SK-N-SH treated with all-trans-retinoic acid at 6 μM for 48 hours (cell line): Measurements from ENCODE around the gene AKT3.

ENCODE experiments used
- ATAC-seq: fragments of 200-7000 bp; cut with Tn5 transposase; 3 replicates; pipeline ENCODE4 v1.9.1; 2020; ENCODE audit warnings: mild to moderate bottlenecking, moderate library complexity
- ARNTL ChIP-seq: fragments of 450-650 bp; formaldehyde crosslinking; IDR thresholded peaks from 2 replicates; pipeline ENCODE4 v1.5.0; 2020; ENCODE audit warnings: low read depth, mild to moderate bottlenecking, moderate library complexity, borderline replicate concordance
- CREB5 ChIP-seq: fragments of 250-450 bp; sonication (Bioruptor Pico); IDR thresholded peaks from 2 replicates; pipeline ENCODE4 v1.5.1; 2020; ENCODE audit warnings: low read depth, mild to moderate bottlenecking, moderate library complexity
- CSDC2 ChIP-seq: fragments of 250-450 bp; sonication (Bioruptor Pico); IDR thresholded peaks from 2 replicates; pipeline ENCODE4 v1.5.0; 2020; ENCODE audit warnings: mild to moderate bottlenecking, moderate library complexity
- ESRRG ChIP-seq: fragments of 250-450 bp; sonication (Bioruptor Pico); IDR thresholded peaks from 2 replicates; pipeline ENCODE4 v1.6.1; 2021; ENCODE audit warnings: mild to moderate bottlenecking
- GLIS3 ChIP-seq: fragments of 250-450 bp; sonication (Bioruptor Pico); IDR thresholded peaks from 2 replicates; pipeline ENCODE4 v1.5.0; 2020; ENCODE audit warnings: mild to moderate bottlenecking, moderate library complexity
- ISL1 ChIP-seq: fragments of 250-450 bp; sonication (Bioruptor Pico); IDR thresholded peaks from 2 replicates; pipeline ENCODE4 v2.1.2; 2022; ENCODE audit warnings: mild to moderate bottlenecking, moderate library complexity
- OSR1 ChIP-seq: fragments of 250-450 bp; sonication (Bioruptor Pico); IDR thresholded peaks from 2 replicates; pipeline ENCODE4 v1.8.0; 2022; ENCODE audit warnings: moderate library complexity, mild to moderate bottlenecking, inconsistent platforms
- RARB ChIP-seq: fragments of 250-450 bp; sonication (Bioruptor Pico); IDR thresholded peaks from 2 replicates; pipeline ENCODE4 v1.8.0; 2021; ENCODE audit warnings: mild to moderate bottlenecking, moderate library complexity
- SNAI2 ChIP-seq: fragments of 250-450 bp; sonication (Bioruptor Pico); IDR thresholded peaks from 2 replicates; pipeline ENCODE4 v1.5.0; 2020; ENCODE audit warnings: mild to moderate bottlenecking, moderate library complexity
- TCF4 ChIP-seq: fragments of 250-450 bp; sonication (Bioruptor Pico); IDR thresholded peaks from 2 replicates; pipeline ENCODE4 v1.8.0; 2021; ENCODE audit warnings: mild to moderate bottlenecking, moderate library complexity, borderline replicate concordance
- TOX ChIP-seq: fragments of 250-450 bp; sonication (Bioruptor Pico); IDR thresholded peaks from 2 replicates; pipeline ENCODE4 v1.8.0; 2021; ENCODE audit warnings: mild to moderate bottlenecking, moderate library complexity, borderline replicate concordance
- TSHZ2 ChIP-seq: fragments of 250-450 bp; sonication (Bioruptor Pico); IDR thresholded peaks from 2 replicates; pipeline ENCODE4 v1.5.0; 2020; ENCODE audit warnings: mild to moderate bottlenecking, moderate library complexity
- ZC3H10 ChIP-seq: fragments of 250-450 bp; sonication (Bioruptor Pico); IDR thresholded peaks from 2 replicates; pipeline ENCODE4 v1.5.1; 2021; ENCODE audit warnings: mild to moderate bottlenecking, moderate library complexity
- ZFP3 ChIP-seq: fragments of 250-450 bp; sonication (Bioruptor Pico); IDR thresholded peaks from 2 replicates; pipeline ENCODE4 v1.5.0; 2020; ENCODE audit warnings: mild to moderate bottlenecking, moderate library complexity
- ZFP30 ChIP-seq: fragments of 450-650 bp; formaldehyde crosslinking; IDR thresholded peaks from 2 replicates; pipeline ENCODE4 v1.5.0; 2022; ENCODE audit warnings: mild to moderate bottlenecking, moderate library complexity
- ZNF565 ChIP-seq: fragments of 450-650 bp; formaldehyde crosslinking; conservative IDR thresholded peaks from 2 replicates; pipeline ENCODE4 v1.5.0; 2020; ENCODE audit warnings: low read depth, mild to moderate bottlenecking, moderate library complexity
- ZNF70 ChIP-seq: fragments of 450-650 bp; formaldehyde crosslinking; IDR thresholded peaks from 2 replicates; pipeline ENCODE4 v1.5.0; 2020; ENCODE audit warnings: mild to moderate bottlenecking, moderate library complexity
- TF ChIP-seq, protein P1 (sequence below): fragments of 250-450 bp; sonication (Bioruptor Pico); IDR thresholded peaks from 2 replicates; pipeline ENCODE4 v1.5.1; 2021; ENCODE audit warnings: mild to moderate bottlenecking, moderate library complexity
- TF ChIP-seq, protein P2 (sequence below): fragments of 250-450 bp; sonication (Bioruptor Pico); IDR thresholded peaks from 2 replicates; pipeline ENCODE4 v1.8.0; 2020; ENCODE audit warnings: mild to moderate bottlenecking, moderate library complexity, borderline replicate concordance
- TF ChIP-seq, protein P3 (sequence below): fragments of 250-450 bp; sonication (Bioruptor Pico); IDR thresholded peaks from 2 replicates; pipeline ENCODE4 v1.8.0; 2021; ENCODE audit warnings: low read depth, mild to moderate bottlenecking, moderate library complexity, borderline replicate concordance

Gene AKT3

DNA sequence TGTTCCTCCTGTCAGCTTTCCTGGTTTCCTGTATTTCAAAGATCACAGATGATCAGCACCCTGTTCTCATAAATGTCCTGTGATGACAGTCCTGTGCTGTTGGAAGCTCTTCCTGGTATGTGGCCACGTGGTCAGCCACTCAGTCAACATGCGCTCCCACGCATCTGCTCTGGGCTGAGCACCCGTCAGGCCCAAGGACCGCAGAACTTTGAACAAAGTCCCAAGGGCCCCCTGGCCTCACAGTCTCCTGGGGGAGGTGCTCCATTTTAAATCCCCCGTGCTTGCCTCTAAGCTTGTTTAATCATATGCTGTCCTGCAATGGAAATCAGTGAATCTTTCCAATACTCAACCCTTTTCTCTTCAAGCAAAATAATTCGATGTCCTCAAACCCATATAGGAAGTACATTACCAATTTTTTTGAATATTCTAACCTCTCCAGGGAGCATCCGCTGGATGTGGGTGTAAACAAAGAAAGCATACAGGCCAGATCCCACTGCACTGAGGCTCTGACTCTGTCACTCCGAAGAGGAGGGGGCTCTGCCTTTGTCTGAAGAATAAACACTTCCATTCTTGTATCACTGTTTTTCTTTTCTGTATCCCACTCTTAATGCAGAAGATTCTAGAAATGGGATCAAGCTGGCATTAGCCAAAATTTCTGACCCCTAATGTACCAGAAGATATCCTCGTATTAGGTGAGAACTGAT, 343.9 kb downstream of the AKT3 start:
- ATAC-seq = no peak
- TF ChIP-seq CSDC2 (no peak), ZFP3 (CRISPR knock-in tag) (no peak), TOX (no peak), RARB (CRISPR knock-in tag) (no peak), ESRRG (CRISPR knock-in tag) (no peak), ZFP30 (no peak), TSHZ2 (CRISPR knock-in tag) (no peak), OSR1 (CRISPR knock-in tag) (no peak), CREB5 (CRISPR knock-in tag) (no peak), GLIS3 (CRISPR knock-in tag) (no peak), ZNF70 (CRISPR knock-in tag) (no peak), ZC3H10 (CRISPR knock-in tag) (no peak), SNAI2 (CRISPR knock-in tag) (no peak)
- TF ChIP-seq, protein P1, sequence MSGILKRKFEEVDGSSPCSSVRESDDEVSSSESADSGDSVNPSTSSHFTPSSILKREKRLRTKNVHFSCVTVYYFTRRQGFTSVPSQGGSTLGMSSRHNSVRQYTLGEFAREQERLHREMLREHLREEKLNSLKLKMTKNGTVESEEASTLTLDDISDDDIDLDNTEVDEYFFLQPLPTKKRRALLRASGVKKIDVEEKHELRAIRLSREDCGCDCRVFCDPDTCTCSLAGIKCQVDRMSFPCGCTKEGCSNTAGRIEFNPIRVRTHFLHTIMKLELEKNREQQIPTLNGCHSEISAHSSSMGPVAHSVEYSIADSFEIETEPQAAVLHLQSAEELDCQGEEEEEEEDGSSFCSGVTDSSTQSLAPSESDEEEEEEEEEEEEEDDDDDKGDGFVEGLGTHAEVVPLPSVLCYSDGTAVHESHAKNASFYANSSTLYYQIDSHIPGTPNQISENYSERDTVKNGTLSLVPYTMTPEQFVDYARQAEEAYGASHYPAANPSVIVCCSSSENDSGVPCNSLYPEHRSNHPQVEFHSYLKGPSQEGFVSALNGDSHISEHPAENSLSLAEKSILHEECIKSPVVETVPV (CRISPR knock-in tag) = no peak
- TF ChIP-seq, protein P2, sequence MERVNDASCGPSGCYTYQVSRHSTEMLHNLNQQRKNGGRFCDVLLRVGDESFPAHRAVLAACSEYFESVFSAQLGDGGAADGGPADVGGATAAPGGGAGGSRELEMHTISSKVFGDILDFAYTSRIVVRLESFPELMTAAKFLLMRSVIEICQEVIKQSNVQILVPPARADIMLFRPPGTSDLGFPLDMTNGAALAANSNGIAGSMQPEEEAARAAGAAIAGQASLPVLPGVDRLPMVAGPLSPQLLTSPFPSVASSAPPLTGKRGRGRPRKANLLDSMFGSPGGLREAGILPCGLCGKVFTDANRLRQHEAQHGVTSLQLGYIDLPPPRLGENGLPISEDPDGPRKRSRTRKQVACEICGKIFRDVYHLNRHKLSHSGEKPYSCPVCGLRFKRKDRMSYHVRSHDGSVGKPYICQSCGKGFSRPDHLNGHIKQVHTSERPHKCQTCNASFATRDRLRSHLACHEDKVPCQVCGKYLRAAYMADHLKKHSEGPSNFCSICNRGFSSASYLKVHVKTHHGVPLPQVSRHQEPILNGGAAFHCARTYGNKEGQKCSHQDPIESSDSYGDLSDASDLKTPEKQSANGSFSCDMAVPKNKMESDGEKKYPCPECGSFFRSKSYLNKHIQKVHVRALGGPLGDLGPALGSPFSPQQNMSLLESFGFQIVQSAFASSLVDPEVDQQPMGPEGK = no peak
- TF ChIP-seq, protein P3, sequence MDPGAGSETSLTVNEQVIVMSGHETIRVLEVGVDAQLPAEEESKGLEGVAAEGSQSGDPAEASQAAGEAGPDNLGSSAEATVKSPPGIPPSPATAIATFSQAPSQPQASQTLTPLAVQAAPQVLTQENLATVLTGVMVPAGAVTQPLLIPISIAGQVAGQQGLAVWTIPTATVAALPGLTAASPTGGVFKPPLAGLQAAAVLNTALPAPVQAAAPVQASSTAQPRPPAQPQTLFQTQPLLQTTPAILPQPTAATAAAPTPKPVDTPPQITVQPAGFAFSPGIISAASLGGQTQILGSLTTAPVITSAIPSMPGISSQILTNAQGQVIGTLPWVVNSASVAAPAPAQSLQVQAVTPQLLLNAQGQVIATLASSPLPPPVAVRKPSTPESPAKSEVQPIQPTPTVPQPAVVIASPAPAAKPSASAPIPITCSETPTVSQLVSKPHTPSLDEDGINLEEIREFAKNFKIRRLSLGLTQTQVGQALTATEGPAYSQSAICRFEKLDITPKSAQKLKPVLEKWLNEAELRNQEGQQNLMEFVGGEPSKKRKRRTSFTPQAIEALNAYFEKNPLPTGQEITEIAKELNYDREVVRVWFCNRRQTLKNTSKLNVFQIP (CRISPR knock-in tag) = no peak
- TF ChIP-seq, all 23 proteins: peak for 0

- TF ChIP-seq TCF4 (CRISPR knock-in tag) (no peak), ISL1 (CRISPR knock-in tag) (no peak), TSHZ2 (CRISPR knock-in tag) (no peak), TOX (no peak), OSR1 (CRISPR knock-in tag) (no peak), GLIS3 (CRISPR knock-in tag) (no peak), ZFP3 (CRISPR knock-in tag) (no peak), ZNF565 (no peak), ZNF70 (CRISPR knock-in tag) (no peak), ESRRG (CRISPR knock-in tag) (no peak), ARNTL (CRISPR knock-in tag) (no peak), ZC3H10 (CRISPR knock-in tag) (no peak)
- TF ChIP-seq, protein P1 (CRISPR knock-in tag) = no peak
- TF ChIP-seq, protein P2 = no peak
- TF ChIP-seq, protein P3 (CRISPR knock-in tag) = no peak
- ATAC-seq = no peak
Observed at GRCh38 chr1:243503155-243503554, 346.9 kb downstream of the AKT3 start.
